Stimulated activated naive CD4-positive, alpha-beta T cell (primary cell): ENCODE results near the gene MAN1A1.
"Not testable (repeated sequence)": the region's sequence is repeated elsewhere in the genome, so short reads cannot be mapped to it uniquely, and the experiment has no call there.

Experiments
- DNase-seq, 6 experiments: peaks; one replicate each; lab custom pipeline; 2025; lab: John Stamatoyannopoulos, UW

Gene MAN1A1

DNA sequence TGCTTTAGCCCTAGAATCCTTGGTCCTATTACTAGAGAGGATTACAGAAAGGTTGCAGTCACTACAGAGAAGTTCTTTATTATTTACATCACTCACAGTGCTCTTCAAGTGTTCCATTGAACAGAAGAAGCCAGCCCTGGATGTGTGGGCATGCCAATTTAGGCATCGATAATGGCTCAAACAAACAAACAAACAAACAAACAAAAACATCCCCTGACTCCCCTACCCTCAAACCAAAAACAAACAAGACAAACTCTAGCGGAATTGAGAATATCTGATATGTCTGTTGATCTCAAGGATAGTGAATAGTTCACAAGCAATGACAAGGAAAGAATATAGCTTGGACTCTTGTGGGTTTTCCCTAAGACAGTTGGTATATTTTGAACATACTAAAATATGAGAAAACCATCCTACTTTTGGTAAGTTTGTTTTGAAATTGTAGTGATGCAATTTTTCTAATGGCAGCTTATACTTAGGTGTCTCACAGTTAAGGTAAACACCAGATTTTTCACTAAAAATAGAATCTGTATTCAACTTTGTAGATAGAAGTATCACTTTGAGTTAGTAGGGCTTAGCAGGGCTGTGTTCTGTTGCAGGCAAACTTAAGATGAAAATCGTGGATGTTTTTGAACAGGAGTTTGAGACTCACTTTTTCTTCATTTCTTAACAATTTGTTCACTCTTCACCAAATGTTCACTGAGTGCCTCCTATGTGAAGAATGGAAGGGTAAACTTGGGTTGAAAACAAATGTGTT lies 178.3 kb downstream of the MAN1A1 start:
- no peak for DNase-seq

DNA sequence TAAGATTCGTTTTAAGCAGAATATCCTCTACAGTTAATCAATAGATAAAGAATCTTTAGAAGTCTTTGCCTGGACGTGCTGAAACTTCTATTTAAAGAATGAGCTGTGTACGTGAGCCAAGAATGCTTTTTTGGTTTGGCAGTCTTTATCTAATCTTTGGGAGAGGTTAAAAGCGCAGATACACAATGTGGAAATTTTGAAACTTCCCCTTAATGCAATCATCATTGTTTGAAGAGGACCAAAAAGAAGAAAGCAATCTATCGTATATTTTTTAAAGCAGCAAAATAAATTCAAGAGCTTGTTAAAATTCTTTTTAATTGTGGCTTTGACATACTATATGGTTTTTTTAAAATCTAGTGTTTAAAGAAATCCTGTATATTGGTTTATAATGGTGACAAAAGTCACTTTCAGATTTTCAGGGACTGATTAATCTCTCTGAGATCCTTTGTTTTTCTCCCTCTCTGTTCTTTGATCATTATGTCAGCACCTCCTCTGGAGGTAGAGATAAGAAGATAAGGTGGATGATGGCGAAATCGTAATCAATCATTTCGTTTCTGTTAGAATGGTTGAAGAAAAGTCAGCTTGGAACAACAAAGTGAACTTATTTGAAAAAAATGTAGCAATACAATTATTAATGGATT lies 179.0 kb downstream of the MAN1A1 start:
- DNase-seq, result no peak

DNA sequence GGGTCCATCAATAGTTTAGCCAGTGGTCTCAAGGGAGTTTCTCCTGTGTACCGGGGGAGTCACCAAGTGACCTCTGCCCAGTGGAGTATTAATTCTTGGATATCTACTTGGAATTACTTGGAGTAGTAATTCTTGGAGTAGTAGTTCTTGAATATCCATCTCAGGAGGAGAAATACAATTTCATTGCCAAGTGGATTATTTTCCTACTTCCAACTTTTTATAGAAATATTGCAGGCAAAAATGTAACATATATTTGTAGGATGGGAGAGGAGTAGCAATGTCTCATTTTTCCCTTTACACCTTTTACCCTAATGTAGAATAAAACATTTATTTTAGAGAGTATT lies 179.5 kb downstream of the MAN1A1 start:
- DNase-seq, result no peak

DNA sequence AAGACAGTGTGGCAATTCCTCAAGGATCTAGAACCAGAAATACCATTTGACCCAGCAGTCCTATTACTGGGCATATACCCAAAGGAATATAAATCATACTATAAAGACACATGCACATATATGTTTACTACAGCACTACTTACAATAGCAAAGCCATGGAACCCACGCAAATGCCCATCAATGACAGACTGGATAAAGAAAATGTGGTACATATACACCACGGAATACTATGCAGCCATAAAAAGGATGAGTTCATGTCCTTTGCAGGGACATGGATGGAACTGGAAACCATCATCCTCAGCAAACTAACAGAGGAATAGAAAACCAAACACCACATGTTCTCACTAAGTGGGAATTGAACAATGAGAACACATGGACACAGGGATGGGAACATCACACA lies 180.2 kb downstream of the MAN1A1 start:
- DNase-seq, result not testable (repeated sequence)

DNA sequence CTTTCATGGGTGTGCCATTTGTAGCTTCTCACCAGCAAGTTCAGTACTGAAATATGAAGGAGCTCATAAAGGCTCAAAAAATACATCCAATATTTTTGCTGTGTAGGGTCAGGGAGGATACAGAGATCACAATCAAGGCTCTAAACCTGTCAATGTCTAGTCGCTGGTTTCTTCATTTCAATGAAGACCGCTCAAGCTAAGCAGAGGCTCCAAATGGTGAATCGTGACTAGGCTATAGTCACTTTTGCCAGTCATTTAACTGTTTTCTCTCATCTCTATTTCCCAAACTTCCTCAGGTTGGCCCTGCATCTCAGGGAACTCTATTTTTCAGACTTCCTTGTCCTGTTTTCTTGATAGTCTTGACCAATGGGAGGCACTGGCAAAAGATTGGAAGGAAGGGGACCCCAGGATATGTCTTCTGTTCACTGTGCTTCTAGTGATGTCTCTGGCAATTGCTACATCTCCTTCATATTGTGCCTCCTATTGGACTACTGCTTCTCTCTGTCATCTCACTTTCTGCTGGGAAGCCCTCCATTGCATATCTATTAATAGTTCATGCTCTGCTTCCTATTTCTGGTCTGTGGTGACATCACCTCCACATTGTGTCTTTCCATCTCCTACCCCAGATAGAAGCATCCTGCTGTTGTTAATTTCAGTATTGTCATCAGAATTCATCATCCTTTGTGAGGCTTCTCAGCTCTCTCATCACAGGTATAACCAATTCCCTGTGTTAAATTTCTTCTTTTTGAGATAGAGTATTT lies 183.4 kb downstream of the MAN1A1 start:
- no peak for DNase-seq

DNA sequence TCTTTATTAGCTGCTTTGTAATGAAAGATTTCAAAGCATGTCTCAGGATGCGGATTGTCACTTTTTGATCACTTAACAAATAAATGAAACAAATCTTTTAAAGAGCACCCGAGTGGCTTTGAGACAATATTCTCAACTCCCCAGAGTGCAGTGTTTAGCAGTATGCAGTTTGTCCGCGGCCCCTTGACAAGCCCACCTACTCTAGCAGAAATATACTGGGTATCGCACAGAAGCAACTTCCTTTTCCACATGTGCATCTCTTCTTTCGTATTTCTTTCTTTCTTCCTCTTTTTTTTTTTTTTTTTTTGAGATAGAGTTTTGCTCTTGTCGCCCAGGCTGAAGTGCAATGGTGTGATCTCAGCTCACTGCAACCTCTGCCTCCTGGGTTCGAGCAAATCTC lies 186.6 kb downstream of the MAN1A1 start:
- DNase-seq, result no peak

DNA sequence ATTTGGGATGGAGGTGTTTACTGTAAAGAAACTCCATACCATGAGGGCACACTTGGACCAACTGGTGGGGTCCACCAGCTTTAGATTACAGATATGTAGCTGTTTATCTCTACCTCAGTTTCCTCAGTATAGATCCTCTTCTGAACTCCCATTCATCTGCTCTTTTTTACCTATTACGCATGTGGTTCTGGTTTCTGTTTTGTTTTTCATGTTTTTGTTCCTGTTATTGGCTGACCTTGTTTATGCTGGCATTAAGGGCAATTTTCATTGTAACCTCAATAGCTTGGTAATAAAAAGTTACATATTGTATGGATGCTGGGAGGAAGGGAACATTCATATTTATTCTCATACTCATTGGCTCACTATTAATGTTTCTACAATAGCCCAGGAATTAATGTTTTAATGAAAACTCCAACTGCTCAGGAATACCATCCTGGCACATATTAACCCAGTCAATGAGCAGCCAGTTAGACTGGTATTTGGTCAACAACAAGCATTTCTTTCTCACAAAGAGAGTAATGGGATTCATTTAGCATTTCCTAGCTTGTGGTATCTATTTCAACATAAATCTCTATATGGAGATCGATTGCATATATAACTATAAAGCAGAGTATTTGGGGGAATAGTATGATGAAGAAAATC lies 187.3 kb downstream of the MAN1A1 start:
- DNase-seq, result no peak

DNA sequence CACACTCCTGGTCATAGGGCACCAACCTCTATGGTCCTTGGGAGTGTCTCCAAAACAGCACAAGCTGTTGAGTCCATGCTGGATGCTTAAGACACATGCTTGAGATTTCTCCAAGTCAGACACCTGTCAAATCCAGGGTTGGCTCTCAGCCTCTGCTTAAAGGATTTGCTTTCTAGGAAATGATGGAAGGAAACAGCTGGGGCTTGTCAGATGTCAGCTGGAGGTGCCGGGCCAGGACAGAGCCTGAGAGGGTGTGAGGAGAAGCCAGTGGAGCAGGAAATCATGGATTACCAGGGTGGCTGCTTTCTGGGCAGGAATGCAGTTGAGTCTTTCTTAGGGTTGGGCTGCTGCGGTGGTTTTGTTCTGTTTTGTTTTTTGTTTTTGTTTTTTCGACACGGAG lies 188.1 kb downstream of the MAN1A1 start:
- DNase-seq, result no peak

DNA sequence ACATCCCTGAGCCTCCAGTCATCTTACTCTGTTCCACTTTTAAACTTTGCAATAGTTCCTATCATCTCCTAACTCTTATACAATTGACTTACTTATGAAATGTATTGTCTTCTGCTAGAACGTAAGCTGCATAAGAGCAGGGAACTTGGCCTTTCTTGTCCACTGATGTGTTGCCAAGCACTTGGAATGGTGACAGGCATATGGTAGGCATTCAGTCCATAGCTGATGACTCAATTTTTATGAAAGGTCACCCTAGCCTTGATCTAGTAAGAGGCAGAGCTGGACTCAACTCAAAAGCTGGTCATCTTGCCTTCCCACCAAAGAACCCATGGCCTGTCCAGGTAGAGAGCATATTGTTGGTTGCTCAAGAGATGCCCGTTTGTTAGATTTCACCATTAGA lies 188.7 kb downstream of the MAN1A1 start:
- no peak for DNase-seq

DNA sequence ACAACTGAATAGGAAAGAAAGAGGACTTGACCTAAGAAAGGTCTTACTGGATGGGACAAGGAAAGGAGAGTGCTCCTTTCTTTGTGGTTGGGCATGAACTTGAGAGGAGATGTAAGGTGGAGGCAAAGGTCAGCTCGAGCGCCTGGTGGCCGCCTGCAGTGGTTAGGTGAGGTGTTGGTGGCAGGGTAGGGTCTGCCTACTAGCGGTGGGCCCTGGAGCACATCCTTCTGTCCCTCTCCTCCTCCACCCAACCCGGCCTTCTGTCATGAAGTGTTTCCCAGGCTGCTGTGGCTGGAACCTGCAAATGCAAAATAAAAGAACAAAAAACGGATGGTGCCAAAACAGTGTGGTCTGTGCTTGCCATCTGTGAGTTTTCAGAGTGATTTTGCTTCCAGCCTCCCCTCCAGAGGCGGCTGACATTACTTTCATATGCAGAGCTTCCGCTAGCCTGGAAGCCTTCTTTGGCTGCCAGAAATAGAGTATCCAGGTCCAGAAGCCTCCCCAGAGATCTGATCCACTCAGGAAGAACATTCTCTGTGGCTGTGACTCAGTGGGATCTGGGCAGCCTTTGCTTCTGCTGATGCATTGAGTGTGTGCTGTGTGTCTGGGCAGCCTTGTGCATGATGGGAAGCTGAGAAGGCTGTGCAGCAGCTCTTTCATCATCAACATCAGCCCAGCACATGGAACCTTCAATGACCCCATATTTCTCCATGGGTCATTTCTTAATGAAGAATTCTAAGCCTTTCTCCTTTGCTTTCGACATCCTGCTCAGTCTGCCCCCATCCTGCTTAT lies 191.3 kb downstream of the MAN1A1 start:
- no peak for DNase-seq

DNA sequence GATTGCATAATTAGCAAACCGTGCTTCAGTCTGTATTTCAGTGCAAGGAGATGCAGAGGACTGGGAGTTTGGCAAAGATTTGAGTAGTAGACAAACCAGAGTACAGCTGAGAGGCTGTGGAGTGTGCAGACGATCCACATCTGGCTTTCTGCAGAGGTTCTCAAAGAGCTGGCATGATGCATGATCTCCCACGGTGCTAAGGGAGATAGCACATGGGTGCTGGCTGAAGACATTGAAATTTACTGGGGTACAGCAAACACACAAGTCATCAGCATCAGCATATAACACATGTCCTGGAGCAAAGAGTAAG lies 192.1 kb downstream of the MAN1A1 start:
- DNase-seq, result no peak

DNA sequence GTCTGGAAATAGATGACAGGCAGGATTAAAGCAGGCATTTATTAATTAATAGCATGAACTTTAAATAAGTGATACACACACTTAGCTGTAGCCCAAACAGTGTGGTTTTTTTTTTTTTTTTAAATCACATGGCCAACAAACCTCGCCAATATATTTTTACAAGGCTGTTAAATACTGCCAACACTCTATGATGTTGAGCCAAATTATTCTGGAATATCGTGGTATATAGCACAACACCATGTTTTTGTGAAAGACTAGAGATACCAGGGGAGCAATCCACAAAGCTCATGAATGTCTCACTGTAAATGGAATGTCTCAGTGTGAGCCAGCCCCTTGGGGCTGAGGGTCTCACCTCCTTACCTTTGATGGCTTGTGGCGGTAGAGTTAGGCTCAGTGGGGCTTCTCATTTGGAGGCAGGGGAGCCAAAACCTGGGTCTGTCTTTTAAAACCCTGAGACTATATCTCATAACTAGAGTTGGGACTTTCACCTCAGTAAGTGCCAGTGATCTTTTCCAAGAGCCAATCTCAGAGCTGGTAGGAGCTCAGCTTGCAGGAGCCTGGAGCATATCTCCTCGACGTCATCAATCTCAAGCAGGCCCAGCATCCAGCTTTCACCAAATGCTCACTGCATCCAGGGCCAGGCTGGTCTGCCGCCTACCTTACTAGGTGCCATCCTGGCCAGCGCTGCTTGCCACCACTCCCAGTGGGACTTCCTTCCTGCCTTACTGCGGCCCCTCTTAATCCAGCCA lies 192.6 kb downstream of the MAN1A1 start:
- no peak for DNase-seq

DNA sequence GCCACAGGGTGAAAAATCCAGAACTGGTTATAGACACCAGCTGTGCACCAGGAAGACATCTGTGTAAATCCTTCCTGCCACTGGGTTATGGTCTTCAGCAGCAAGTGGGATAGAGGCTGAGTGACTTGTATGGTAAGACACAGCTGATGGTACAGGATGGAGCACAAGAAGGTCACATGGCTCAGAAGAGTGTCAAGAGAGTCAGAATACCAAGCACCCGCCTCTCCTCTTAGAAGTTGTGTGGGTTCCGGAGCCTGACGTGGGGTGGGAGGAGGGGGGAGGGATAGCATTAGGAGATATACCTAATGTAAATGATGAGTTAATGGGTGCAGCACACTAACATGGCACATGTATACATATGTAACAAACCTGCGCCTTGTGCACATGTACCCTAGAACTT lies 193.5 kb downstream of the MAN1A1 start:
- not testable (repeated sequence) for DNase-seq

DNA sequence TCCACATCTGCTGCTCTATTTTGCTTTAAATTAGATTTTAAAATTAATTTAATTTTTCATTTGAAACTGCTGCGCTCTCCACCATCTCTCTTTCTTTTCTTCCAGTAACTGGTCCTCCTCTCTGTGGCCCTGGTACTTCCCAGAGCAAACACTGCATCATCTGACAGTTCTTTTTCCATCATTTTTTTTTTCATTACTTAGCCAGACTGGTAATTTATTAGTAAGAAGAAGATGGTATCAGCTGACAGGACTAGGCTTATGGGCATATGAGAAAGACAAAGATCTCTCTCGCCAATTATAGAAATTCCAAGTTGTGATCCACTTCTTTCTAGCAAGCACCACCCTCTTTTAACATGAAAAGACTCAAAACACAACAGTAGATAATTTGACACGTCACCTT lies 197.4 kb downstream of the MAN1A1 start:
- DNase-seq, result no peak

DNA sequence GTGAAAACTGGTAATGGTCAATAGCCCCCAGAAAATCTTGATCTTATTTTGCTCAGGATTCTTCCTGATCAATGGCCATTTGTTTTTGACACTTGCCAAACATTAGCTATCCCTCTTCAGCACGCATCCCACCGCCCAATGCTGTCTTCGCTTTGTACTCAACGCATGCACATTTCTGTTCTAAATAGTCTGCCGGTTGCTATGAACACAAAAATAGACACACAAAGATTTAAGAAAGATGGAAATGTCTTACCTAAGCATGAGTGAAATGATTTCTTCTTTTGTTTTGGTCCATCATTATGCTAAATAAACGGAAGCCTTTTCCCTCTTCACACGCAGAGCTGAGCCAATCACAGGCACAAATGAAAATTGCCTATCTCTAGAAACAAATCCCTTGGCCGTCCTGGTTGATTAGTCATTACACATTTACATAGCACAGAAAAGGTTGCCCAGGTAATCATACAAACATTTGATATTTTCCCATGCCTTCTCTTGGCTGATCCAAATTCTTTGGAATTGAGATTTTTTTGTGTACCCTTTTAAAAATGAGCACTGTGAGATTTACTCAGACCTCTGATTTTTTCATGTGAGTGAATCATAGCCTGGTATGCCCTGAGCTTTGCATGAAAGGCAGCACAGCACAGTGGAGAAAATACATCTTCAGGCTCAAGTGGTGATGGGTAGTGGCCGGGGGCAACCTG lies 200.6 kb downstream of the MAN1A1 start:
- no peak for DNase-seq

DNA sequence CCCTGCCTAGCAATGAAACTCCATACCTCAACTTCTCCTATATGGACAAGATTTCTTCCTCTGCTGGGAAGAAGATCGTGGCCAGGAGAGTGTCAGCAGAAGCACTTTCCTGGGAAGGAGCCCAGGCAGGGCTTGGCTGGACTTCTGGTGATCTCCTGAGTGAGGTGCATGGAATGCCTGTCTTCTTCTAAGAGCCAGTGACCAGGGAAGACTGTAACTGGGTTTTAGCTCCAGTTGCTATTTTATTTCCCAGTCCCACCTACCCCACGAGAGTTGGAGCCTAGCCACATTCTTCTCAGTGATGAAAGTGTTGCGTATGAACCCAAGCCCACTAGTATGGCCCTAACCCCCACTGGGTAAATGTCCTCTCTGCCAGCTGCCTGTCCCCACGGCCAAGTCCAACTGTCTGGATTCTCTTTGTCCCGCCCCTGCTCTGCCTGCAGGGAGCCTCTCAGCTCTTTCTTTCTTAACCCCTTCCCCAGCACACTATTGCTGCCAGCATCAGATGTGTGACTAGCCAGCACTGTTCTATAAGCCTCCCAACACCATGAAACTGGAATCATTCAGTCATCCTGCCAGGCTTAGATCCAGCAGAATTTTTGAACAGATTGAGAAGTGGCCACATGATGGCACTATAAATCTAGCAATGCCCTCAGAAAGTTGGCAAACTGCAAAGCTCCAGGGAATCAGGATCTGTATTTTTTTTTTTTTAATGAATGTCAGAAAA lies 201.3 kb downstream of the MAN1A1 start:
- no peak for DNase-seq

DNA sequence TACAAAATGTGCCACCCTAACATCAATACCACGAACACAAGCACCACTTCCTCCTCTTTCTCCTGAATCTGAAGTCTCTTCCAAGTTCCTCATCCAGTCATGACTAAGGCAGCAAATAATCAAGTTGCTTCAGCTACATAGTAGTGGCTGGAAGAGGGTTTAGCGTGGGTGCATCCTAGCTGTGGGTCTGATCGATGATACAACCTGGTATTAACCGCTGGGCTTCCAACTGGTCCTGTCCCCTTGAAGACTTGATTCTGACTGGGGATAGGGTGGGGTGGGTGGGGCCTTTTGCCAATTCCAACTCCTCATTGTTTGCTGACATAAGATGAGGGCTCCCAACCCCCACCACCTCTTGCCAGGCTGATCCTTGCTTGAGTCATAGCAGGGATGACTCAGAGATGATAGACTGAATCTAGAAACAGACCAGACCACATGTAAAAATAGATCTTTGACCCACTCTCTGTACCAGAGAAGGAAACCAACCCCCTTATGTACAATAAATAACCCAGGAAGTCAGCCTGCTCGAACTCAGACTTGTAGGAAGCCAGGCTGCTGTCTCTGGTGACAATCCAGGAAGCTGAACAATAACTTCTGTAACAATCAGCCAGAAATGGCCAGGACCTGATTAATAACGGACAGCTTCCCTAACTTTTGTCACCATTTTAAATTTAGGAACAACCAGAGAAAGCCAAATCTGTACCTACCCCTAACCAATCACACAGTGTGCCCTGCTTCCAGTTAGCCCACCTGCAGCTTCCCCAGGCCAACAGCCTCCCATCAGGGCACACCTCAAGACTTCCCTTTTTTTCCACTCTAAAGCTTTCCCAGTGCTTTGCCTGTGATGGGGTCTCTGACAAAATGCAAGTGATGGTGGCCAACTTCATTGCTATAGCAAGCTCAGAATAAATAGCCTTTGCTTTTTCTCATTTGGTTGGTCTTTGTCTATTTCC lies 202.2 kb downstream of the MAN1A1 start:
- no peak for DNase-seq

DNA sequence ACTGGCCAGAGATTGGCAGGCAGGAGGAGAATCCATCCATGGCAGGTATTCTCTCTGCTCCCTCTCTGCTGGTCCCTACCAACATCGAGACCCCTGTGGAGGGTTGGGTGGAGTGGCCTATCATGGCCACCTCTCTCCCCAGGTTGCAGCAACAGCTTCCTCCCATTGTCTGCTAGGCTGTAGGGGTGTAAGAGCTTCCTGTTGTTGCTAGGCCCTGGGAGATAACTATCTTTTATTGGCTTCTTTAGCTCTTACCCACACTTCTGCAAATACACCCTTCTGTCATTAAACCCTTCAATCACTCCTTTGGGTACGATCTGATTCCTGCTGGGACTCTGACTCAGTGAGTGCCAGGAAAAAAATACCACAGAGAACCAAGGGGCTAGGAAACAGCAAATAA lies 204.4 kb downstream of the MAN1A1 start:
- DNase-seq, result no peak

DNA sequence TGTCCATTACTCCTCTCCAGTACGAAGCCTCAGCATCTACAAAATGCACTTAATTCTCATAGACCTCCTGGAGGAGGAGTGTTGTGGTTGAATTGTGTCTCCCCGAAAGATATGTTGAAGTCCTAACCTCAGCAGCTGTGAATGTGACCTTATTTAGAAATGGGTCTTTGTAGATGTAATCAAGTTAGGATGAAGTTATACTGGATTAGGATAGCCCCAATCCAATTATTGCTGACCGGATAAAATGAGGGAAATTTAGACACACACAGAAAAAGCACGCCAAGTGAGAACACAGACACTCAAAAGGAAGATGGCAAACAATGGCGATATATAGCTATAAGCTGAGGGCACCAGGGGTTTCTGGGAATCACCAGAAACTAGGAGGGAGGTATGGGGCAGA lies 206.9 kb downstream of the MAN1A1 start:
- no peak for DNase-seq
